Measurements from ENCODE around the gene RAPGEF2.

GRCh38 chr4:159145318-159145991 lies 42.6 kb downstream of the RAPGEF2 start:
- no peak for TF ChIP-seq CTCF (IDR thresholded peaks at IDR 0.05; ENCODE audit: low read depth, low read length, poor library complexity, severe bottlenecking)
- no peak for TF ChIP-seq EZH2phosphoT487 (IDR thresholded peaks at IDR 0.05; ENCODE audit: borderline replicate concordance, low read length)
